LNCAP (cell line): ENCODE measurements around the gene DZIP1L.

Experiments used
- CTCF ChIP-seq: fragments of 450-650 bp; IDR thresholded peaks from 2 replicates; pipeline ENCODE4 v1.5.1; 2017; ENCODE audit warnings: mild to moderate bottlenecking

The DZIP1L gene

DNA sequence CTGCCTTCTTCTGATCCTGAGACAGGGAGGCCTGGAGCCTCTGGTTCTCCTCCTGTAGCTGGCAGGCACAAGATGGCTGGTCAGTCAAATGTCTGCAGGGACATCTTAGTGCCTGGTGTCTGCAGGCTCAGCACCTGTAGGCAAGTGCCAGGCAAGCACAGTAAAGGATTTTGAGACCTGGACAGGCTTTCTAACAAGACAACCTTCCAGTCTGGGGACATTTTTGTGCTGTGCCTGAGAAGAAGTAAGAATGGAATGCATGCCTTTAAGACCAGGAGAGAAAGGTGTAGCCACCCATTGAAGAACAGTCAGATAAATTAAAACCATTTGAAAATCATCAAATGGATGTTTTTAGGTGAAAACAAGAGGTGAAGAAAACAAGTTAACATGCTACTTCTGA lies 31.2 kb downstream of the DZIP1L start:
- no peak for TF ChIP-seq CTCF

DNA sequence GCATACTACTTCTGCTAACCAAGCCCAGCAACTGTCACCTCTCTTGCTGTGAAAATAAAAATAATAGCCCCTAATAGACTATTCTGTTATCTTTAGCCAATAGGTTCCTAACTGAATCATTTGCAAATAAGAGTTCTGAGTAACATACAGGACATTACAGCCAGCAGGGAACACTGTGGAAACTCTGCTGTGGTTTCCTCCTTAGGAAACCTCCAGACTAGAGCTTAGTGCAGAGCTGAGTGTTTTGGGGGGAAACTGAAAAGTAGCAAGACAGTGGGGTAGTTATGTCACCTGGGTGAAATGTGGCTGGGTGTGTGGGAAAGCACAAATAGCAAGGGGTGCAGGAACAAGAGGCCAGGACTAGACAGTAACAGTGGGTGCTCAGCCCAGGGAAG lies 32.4 kb downstream of the DZIP1L start:
- no peak for TF ChIP-seq CTCF

DNA sequence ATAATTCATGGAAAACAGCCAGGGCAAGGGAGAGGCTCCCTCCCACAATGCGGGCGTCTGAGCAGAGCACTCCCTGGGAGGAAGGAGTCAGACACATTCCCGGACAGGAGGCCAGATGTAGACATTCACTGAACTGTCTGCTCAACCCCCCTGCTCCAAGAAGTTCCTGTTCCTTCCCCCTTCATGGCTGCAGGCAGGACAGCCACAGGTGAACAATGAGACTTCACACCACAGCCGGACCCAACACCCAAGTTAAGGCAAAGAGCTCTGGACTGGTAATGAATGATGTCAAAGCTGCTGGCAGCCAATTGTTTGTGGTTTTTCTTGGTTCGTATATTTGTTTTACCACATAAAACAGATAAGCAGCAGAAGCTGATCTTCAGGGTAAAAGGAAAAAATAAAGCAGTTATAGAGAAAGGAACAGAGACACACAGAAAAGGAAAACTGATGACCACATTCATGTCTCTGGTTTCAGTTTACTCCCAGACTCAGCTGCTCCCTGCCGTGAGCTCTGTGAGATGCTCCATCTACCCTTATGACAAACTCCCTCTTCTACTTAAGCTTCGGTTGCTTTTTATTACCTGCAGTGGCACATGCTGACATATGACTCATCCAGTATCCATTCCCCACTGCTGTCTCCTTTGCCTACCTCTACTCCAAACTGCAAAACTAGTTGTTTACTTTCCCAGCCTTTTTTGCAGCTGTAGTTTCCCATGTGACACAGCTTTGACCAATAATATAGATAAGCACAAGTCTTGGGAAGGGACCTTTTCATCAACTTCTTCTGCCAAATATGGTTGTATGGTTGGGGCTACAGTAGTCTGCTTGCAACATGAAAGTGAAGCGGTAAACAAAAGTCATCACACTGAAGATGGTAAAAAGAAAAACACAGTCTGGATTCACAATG lies 33.1 kb downstream of the DZIP1L start:
- TF ChIP-seq CTCF, result no peak

DNA sequence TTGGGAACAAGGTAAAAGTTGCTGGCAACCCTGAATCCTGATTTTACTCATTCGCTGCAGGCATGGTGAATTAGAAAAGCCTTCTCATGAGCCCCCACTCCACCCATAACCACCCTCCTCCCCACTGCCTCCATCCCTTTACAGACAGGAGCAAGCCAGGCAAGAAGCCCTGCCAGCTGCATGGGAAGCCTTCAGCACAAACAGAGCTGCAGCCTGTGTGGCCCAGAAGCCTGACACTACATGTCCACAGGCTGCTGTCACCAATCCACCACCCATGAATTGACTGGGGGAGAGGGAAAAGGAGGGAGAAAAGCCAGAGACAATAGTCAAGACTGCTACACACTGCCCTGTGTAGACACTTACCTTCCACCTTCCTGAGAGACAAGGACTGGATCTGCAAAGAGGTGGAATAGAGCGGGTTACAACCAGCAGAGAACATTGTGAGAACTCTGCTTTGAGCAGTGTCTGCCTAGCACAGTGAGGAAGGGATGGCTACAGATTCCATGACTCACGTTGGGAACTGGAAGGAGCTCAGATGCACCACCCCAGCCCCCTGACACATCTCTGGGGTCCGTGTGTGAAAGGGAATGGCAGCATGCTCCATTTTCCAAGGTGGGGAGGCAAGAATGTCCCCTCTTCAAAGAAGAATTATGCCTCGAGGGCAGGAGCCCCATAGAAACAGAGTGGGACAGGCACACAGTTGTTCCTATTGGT lies 33.9 kb downstream of the DZIP1L start:
- no peak for TF ChIP-seq CTCF

DNA sequence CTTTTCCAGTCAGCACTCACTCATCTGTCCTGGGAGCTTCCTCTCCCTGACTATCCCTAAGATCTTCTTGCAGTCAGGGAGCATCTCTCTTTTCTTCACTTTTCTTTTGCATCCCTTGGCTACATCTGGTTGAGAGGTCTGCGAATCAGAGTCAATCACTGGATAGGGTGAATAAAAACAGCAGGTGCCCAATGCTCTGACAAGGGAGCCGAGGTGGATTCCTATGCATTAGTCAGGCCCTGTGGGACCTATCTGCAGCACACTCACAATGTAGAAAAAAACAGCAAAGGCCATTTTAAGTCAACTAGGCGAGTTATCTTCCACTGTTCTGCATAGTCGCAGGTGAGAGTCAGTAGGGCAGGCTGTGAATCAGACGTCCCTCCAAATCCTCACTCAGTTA lies 35.5 kb downstream of the DZIP1L start:
- no peak for TF ChIP-seq CTCF

- no peak for TF ChIP-seq CTCF
Observed at GRCh38 chr3:138078901-138079344, 36.5 kb downstream of the DZIP1L start.

- no peak for TF ChIP-seq CTCF
Observed at GRCh38 chr3:138078096-138078495, 37.3 kb downstream of the DZIP1L start.
